ENCODE measurements around the gene CDK5RAP3. TPM values are rescaled to one million over a fixed set of nuclear protein-coding genes. Genes with fewer than 3 reads are reported as not detected.
A peak's percentile ranks its signal among the peaks of the same experiment; 100 is the strongest.

CDK5RAP3 gene
- total and polyA plus RNA-seq, 2 of the 13 experiments (the other 11 are each of a cell fraction or from before 2014, with no cell fraction given) = 128 to 154 TPM

DNA sequence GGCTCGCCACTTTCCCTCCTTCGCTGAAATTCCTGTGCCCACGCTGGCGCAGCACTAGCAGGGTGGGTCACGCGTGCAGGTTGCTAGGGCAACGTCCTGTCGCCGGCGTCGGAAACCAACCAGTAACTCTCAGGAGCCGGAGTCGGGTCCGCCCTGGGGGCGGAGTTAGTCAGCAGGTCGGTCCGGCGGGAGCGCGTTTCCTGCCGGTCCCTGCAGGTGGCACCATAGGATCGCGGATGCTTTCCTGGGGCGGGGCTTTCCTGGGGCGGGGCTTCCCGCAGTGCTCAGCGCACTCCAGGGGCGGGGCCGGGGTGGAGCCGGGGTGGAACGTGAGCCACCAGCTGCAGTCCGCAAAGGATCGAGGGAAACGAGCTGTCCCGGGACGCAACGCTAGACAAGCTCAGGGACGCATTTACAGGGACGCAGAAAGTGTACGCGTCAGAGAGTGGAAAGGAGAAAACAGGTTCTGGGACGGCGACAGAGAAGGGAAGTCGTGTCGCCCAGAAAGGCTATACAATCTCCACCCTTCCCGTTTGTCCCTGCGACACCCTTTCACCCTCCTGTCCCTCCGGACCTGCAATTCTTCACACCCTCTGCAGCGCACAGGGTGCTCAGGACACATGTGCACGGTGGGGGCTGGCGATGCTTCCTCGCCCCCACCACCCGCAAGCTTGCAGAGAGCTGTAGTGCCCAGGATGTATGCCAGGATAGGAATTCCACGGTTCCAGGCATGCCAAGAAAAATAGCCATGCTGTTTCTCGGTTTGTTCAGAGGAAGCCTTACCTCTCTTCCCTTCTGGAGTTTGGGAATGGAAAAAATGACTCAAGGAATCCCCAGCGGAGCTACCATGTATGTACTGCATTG is 54.4 kb downstream of the CDK5RAP3 start (continued):
- TF ChIP-seq RFX5 (IDR thresholded peaks at IDR 0.05; ENCODE audit: low read depth, low read length) (peak; percentile 60; the same call in 1 of the 2 replicates), RCOR2 (CRISPR knock-in tag; IDR thresholded peaks at IDR 0.05) (0 out of 2 replicates have a peak, but pooled peaks have one; percentile 4), NRL (CRISPR knock-in tag; IDR thresholded peaks at IDR 0.05; ENCODE audit: borderline replicate concordance) (peak; percentile 88; the same call in 1 of the 2 replicates), ZIK1 (CRISPR knock-in tag; IDR thresholded peaks at IDR 0.05; ENCODE audit: borderline replicate concordance, low read depth) (no peak), ZNF350 (CRISPR knock-in tag; IDR thresholded peaks at IDR 0.05; ENCODE audit: borderline replicate concordance, low read depth) (no peak), CEBPG (CRISPR knock-in tag; IDR thresholded peaks at IDR 0.05) (no peak), CREB1 (IDR thresholded peaks at IDR 0.05) (peak; percentile 56), CREB1 (CRISPR knock-in tag; IDR thresholded peaks at IDR 0.05) (no peak), CENPT (CRISPR knock-in tag; IDR thresholded peaks at IDR 0.05; ENCODE audit: low read depth) (0 out of 2 replicates have a peak, but pooled peaks have one; percentile 44), TEAD2 (CRISPR knock-in tag; IDR thresholded peaks at IDR 0.05) (no peak), ZSCAN29 (CRISPR knock-in tag; conservative IDR thresholded peaks at IDR 0.05) (no peak), NFE2L2 (IDR thresholded peaks at IDR 0.05; ENCODE audit: low read length) (peak; percentile 30; the same call in 1 of the 2 replicates), ZFX (CRISPR knock-in tag; IDR thresholded peaks at IDR 0.05; ENCODE audit: low read depth) (peak; percentile 41; the same call in 1 of the 2 replicates), ZFP36L1 (CRISPR knock-in tag; IDR thresholded peaks at IDR 0.05) (no peak), EP300 (IDR thresholded peaks at IDR 0.05; ENCODE audit: low read depth in 2 of 2, low read length in 2 of 2) (0 out of 4 replicates have a peak, but pooled peaks of 1 of the 2 experiments have one; percentile 40), EP300 (CRISPR knock-in tag; IDR thresholded peaks at IDR 0.05; ENCODE audit: borderline replicate concordance) (0 out of 2 replicates have a peak, but pooled peaks have one; percentile 23), ZNF230 (CRISPR knock-in tag; IDR thresholded peaks at IDR 0.05) (no peak), KLF16 (CRISPR knock-in tag; IDR thresholded peaks at IDR 0.05) (no peak; a peak in 1 of 4 replicates), HNRNPL (IDR thresholded peaks at IDR 0.05; ENCODE audit: low read depth, low read length) (no peak)
- TF ChIP-seq, protein P1, sequence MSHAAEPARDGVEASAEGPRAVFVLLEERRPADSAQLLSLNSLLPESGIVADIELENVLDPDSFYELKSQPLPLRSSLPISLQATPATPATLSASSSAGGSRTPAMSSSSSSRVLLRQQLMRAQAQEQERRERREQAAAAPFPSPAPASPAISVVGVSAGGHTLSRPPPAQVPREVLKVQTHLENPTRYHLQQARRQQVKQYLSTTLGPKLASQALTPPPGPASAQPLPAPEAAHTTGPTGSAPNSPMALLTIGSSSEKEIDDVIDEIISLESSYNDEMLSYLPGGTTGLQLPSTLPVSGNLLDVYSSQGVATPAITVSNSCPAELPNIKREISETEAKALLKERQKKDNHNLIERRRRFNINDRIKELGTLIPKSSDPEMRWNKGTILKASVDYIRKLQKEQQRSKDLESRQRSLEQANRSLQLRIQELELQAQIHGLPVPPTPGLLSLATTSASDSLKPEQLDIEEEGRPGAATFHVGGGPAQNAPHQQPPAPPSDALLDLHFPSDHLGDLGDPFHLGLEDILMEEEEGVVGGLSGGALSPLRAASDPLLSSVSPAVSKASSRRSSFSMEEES (CRISPR knock-in tag; IDR thresholded peaks at IDR 0.05) = 0 out of 2 replicates have a peak, but pooled peaks have one; percentile 36
- TF ChIP-seq, protein P2, sequence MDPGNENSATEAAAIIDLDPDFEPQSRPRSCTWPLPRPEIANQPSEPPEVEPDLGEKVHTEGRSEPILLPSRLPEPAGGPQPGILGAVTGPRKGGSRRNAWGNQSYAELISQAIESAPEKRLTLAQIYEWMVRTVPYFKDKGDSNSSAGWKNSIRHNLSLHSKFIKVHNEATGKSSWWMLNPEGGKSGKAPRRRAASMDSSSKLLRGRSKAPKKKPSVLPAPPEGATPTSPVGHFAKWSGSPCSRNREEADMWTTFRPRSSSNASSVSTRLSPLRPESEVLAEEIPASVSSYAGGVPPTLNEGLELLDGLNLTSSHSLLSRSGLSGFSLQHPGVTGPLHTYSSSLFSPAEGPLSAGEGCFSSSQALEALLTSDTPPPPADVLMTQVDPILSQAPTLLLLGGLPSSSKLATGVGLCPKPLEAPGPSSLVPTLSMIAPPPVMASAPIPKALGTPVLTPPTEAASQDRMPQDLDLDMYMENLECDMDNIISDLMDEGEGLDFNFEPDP (CRISPR knock-in tag; conservative IDR thresholded peaks at IDR 0.05) = no peak
- TF ChIP-seq, protein P3, sequence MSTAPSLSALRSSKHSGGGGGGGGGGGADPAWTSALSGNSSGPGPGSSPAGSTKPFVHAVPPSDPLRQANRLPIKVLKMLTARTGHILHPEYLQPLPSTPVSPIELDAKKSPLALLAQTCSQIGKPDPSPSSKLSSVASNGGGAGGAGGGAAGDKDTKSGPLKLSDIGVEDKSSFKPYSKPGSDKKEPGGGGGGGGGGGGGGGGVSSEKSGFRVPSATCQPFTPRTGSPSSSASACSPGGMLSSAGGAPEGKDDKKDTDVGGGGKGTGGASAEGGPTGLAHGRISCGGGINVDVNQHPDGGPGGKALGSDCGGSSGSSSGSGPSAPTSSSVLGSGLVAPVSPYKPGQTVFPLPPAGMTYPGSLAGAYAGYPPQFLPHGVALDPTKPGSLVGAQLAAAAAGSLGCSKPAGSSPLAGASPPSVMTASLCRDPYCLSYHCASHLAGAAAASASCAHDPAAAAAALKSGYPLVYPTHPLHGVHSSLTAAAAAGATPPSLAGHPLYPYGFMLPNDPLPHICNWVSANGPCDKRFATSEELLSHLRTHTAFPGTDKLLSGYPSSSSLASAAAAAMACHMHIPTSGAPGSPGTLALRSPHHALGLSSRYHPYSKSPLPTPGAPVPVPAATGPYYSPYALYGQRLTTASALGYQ (CRISPR knock-in tag; IDR thresholded peaks at IDR 0.05) = no peak
- TF ChIP-seq, protein P4, sequence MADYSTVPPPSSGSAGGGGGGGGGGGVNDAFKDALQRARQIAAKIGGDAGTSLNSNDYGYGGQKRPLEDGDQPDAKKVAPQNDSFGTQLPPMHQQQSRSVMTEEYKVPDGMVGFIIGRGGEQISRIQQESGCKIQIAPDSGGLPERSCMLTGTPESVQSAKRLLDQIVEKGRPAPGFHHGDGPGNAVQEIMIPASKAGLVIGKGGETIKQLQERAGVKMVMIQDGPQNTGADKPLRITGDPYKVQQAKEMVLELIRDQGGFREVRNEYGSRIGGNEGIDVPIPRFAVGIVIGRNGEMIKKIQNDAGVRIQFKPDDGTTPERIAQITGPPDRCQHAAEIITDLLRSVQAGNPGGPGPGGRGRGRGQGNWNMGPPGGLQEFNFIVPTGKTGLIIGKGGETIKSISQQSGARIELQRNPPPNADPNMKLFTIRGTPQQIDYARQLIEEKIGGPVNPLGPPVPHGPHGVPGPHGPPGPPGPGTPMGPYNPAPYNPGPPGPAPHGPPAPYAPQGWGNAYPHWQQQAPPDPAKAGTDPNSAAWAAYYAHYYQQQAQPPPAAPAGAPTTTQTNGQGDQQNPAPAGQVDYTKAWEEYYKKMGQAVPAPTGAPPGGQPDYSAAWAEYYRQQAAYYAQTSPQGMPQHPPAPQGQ (CRISPR knock-in tag; IDR thresholded peaks at IDR 0.05; ENCODE audit: borderline replicate concordance) = no peak
